GM21447 (cell line): Measurements from ENCODE around the gene LPGAT1.
"Not testable (repeated sequence)": the region's sequence is repeated elsewhere in the genome, so short reads cannot be mapped to it uniquely, and the experiment has no call there.

Source experiments
- ATAC-seq: cut with Tn5 transposase; IDR thresholded peaks from one replicate; pipeline ENCODE4 v1.9.1; 2021; ENCODE audit not compliant: unreplicated experiment

LPGAT1 gene

DNA sequence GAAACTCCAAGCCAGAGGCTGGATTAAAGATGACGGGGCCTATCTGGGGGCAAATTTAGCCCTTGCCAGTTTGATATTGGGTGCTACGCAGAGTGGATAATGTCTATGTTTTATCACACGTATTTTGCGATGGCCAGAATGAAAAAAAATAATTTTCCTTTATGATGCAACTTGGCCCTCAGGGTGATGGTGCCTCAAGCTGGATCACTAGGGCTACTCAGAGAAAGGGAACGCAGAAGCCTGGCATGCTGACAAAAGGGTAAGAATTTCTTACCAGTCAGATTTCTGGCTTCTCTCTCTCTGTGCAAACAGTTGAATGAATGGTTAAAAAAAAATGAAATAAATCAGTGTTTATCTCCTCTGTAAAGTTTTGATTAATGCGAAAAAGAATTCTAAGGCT lies 122.6 kb downstream of the LPGAT1 start:
- no peak for ATAC-seq

DNA sequence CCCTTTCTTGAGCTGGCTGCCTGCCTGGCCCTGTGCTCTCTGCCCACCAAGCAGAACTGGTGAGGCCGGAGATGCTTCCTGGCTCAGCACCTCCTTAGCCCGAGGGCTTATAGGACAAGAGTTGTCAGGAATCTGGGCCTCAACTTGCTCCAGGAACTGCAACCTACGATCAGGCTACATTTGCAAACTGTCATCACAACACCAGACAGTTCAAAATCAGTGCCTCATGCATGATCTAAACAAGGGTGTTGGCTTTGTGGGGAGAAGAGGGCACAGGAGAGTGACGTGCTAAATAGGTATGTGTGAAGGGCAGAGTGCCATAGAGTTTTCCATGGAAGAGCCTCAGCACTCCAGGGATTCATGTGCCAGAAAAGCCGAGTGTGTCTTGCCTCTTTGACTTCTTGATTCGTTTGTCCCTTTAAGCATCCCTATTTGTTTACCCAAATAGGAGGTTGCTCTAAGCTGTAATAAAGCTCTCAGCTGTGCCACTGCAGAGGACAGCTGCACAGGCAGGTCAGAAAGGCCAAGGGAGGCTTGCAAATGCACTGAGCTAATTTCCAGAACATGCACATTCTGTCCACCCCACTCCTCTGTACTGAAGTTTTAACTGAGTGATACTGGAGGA lies 125.0 kb downstream of the LPGAT1 start:
- ATAC-seq: no peak

DNA sequence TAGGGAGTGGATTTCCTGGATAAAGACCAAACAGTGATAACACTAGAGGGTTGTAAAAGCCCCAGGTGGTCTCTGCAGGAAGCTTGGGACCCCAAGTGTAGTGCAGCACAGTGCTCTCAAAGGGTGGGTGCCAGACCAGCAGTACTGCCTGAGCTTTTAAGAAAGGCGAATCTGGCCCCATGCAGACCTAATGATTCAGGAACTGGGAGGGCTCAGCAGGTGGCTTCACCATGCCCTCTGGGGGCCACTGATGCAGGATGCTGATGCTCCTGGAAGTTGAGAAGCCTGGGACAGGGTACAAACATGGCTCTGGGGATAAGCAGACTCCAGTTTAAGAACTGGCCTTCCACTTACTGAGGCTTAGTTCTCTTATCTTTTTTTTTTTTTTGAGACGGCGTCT lies 126.0 kb downstream of the LPGAT1 start:
- no peak for ATAC-seq

DNA sequence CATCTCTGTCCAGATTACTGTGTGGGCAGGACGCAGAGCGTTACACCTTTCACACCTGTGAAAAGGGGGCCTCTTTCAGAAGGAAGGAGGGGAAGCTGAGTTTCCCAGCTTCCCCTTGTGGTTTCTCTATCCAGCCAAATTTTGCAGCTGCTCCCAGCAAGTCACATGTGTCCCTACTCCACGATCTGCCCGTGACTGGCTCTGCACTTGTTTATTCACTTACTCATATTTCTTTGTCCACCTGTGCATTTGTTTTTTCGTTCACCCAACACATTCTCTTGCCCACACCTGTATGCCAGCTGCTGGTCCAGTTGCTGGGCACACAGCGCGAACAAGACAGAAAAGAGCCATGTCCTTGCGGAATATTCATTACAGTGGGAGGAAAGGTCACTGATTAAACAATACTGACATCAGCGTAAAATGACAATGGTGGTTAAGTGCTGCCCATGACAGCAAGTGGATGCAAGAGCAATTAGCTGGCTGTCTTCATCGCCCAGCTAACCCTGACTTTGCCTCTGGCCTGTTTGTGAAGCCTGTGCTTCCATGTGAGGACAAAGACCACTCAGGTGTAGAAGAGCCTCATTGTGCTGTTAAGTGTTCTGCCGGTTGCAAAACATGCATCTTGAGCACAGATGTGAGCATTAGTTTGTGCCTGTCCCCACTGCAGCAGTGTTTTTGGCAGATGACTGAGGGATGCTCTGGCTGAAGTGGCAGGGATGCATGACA lies 126.6 kb downstream of the LPGAT1 start:
- ATAC-seq: no peak

DNA sequence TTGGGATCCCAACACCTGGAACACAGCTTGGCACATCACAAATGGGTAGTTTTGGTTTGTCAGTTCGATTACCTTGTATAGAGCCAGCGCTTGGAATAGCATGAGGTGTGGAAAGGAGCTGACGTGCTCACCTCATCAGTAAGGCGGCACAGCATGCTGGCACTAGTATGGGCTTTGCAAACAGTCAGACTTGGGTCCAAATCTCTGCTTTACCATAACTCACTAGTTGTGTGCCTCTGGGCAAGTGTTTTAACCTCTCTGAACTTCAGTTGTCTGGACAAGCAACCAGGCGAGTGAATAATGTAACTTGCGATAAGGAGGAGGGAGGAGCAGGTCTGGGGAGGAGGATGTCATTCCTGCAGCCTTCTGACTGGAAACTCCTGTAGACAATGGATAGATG lies 128.8 kb downstream of the LPGAT1 start:
- no peak for ATAC-seq

DNA sequence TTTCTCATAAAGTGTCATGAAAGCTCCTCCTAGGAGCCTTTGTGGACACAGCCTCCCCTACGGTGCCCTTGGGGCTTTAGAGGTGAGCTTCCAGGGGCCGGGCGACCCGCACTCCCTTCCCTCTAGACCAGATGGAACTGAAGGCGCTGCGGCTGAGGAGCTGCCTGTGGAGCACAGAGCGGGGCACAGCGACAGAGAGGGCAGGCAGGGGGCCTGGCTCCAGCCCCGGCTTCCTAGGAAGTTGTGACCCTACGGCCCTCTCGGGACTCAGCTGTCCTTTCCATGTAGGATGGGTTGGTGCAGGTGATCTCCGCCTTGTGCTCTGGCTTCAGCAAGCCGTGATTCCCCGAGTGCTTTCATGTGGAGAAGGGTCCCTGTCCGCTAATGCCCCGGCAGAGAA lies 131.5 kb downstream of the LPGAT1 start:
- ATAC-seq: no peak

DNA sequence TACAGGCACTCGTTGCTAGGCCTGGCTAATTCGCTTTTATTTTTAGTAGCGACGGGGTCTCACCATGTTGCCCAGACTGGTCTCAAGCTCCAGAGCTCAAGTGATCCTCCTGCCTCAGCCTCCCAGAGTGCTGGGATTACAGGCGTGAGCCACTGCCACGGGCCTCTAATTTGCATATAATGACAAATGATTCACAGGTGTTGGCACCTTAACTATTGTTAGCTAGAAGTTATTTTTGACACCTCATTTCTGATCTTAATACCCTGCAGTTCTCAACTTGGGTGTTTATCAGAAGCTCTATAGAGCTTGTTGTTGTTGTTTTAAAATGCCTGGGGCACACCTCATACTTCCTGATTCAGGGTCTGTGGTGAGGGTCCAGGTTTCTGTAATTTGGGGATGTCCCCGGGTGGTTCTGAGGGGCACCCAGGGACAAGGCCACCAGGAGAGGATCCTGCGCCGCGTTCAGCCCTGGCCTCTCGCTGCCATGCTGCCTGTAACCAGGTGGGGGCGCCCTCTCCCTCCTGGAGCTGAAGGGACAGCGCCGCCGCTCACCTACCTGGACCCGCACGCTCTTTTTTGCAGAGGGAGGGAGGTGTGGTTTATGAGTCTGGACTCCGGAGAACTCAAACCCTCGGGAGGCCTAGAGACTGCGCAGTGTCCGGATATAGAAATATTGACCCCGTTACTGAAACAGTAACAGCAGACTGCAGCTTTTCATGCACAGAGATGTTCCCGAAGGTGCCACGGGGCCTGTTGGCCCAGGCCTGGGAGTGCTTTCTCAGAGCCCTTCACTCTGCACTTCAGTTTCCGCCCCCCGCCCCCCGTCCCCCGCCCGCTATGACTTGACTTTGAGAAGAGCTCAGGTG lies 132.2 kb downstream of the LPGAT1 start:
- ATAC-seq: peak; percentile 49

DNA sequence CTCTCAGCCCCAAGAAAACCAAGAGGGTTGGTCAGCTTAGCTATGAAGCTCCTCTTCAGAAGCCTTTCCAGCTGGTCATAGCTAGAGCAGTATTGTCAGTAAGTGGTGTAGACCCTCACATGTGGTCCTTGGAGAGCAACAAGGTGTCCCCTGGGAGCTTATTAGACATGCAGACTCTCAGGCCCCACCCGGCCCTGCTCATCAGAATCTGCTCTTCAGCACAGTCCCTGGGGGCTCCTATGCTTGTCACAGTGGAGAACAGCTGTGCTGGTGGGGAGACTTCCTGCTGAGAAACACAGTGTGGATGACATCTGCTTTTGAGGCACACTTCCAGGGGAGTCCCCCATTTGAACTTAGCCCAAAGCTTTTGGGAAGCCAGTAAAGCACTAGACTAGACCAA lies 133.2 kb downstream of the LPGAT1 start:
- peak; percentile 78 for ATAC-seq

DNA sequence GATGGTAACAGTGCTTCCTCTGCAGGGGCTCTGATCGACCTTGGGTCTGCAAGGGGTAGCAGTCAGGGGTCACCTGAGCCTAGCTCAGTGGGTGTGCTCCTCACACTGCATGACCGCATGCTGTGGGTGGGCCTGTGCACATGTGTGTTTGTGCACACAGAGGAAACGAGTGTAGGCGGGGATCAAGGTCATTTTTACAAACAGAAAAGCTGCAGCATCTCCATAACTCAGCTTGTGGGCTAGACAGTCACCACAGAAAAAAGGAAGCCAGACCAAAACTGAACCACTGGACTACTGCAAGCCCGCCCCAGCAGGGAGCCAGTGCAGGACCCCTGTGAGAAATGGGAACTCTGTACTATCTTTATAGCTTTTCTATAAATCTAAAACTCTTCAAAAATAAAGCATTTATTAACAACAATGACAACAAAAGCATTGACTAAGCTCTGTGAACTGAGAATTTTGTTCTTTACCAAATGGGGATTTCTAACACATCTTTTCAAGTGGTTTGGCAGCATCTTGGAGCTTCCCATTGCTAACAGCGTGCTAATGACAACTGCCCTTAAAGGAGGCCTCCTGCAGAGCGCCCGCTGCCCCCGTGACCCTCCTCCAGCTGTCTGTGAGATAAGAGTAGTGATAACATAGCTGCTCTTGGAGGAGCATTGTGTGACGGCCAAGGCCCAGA lies 135.3 kb downstream of the LPGAT1 start:
- ATAC-seq: peak; percentile 30

DNA sequence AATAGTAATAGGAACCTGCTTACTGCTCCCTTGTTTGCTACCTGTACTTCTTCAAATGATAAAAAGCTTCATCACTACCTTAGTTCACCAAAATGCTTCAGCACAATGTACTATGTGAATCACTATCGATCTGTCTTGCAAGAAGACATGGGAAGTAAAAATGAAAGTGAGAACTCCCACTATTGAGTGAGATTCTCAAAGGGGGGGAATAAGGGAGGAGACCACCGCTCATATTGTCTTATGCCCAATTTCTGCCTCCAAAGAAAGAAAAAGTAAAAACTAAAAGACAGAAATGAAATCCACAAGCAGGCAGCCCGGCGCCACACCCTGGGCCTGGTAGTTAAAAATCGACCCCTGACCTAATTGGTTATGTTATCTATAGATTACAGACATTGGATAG lies 136.7 kb downstream of the LPGAT1 start:
- ATAC-seq: not testable (repeated sequence)
